Neural cell (in vitro differentiated cells): ENCODE data around the gene ZBTB17. TPM values are rescaled to one million over a fixed set of nuclear protein-coding genes. Genes with fewer than 3 reads are reported as not detected.

Experiments
- H2AFZ ChIP-seq: fragments of 200-600, 300-800 bp; sonication (generic), shearing (Covaris generic); 2 replicates; pipeline ENCODE4 v1.6.0; 2014; ENCODE audit warnings: low read depth, mild to moderate bottlenecking, antibody characterized with exemption, low read length, moderate library complexity
- H3F3A ChIP-seq: fragments of 200-600 bp; shearing (Covaris generic); 2 replicates; pipeline ENCODE4 v1.6.1; 2016; ENCODE audit warnings: mild to moderate bottlenecking, moderate library complexity, mixed read lengths, antibody characterized with exemption, low read length; ENCODE audit not compliant: insufficient read depth, poor library complexity, severe bottlenecking
- H3K27ac ChIP-seq: fragments of 200-600, 300-800 bp; sonication (generic), shearing (Covaris generic); 2 replicates; pipeline ENCODE4 v1.5.1; 2014; ENCODE audit warnings: mild to moderate bottlenecking, low read length, moderate library complexity
- H3K27me3 ChIP-seq: fragments of 300-800, 200-600 bp; sonication (generic), shearing (Covaris generic); 2 replicates; pipeline ENCODE4 v1.6.0; 2014; ENCODE audit warnings: mild to moderate bottlenecking, low read depth, low read length, moderate library complexity; ENCODE audit not compliant: insufficient read depth
- H3K36me3 ChIP-seq: fragments of 300-800, 200-600 bp; sonication (generic), shearing (Covaris generic); 2 replicates; pipeline ENCODE4 v1.5.1; 2014; ENCODE audit warnings: mild to moderate bottlenecking, antibody characterized with exemption, low read length, moderate library complexity; ENCODE audit not compliant: insufficient read depth
- H3K4me2 ChIP-seq: fragments of 300-800, 200-600 bp; sonication (generic), shearing (Covaris generic); 2 replicates; pipeline ENCODE4 v1.6.0; 2014; ENCODE audit warnings: mild to moderate bottlenecking, low read length
- H3K4me3 ChIP-seq: fragments of 300-800, 200-600 bp; sonication (generic), shearing (Covaris generic); 2 replicates; pipeline ENCODE4 v1.5.1; 2014; ENCODE audit warnings: mild to moderate bottlenecking, low read length, moderate library complexity
- H3K79me2 ChIP-seq: fragments of 200-600 bp; shearing (Covaris generic); replicated peaks from 2 replicates; pipeline ENCODE4 v1.6.0; 2014; ENCODE audit warnings: mild to moderate bottlenecking, low read length, moderate library complexity; ENCODE audit not compliant: insufficient read depth
- H3K9ac ChIP-seq: fragments of 300-800, 200-600 bp; sonication (generic), shearing (Covaris generic); 2 replicates; pipeline ENCODE4 v1.6.1; 2016; ENCODE audit warnings: mild to moderate bottlenecking, low read length, mixed read lengths
- H3K9me2 ChIP-seq: fragments of 200-600 bp; shearing (Covaris generic); 2 replicates; pipeline ENCODE4 v1.6.1; 2016; ENCODE audit warnings: mild to moderate bottlenecking, low read length, mixed read lengths; ENCODE audit not compliant: insufficient read depth
- H3K9me3 ChIP-seq: fragments of 200-600, 300-800 bp; sonication (generic), shearing (Covaris generic); 2 replicates; pipeline ENCODE4 v1.6.1; 2016; ENCODE audit warnings: mild to moderate bottlenecking, mixed run types, low read length, moderate library complexity, mixed read lengths
- H4K20me1 ChIP-seq: fragments of 200-600 bp; shearing (Covaris generic); 2 replicates; pipeline ENCODE4 v1.6.1; 2016; ENCODE audit warnings: mild to moderate bottlenecking, mixed run types; ENCODE audit not compliant: insufficient read depth
- EP300 ChIP-seq: fragments of 450-650 bp; conservative IDR thresholded peaks from 2 replicates; pipeline ENCODE4 v1.6.1; 2014; ENCODE audit warnings: antibody characterized with exemption, mild to moderate bottlenecking, moderate library complexity; ENCODE audit not compliant: poor library complexity, severe bottlenecking
- EZH2 ChIP-seq: fragments of 200-600, 300-800 bp; shearing (Covaris generic), sonication (generic); IDR thresholded peaks from 2 replicates; pipeline ENCODE4 v1.6.1; 2014; ENCODE audit warnings: antibody characterized with exemption, low read length, borderline replicate concordance, mild to moderate bottlenecking; ENCODE audit not compliant: insufficient read depth, poor library complexity, severe bottlenecking
- MXI1 ChIP-seq: fragments of 450-650 bp; conservative IDR thresholded peaks from 2 replicates; pipeline ENCODE4 v1.6.1; 2014; ENCODE audit warnings: antibody characterized with exemption, mild to moderate bottlenecking; ENCODE audit not compliant: poor library complexity, severe bottlenecking
- POLR2AphosphoS5 ChIP-seq: IDR thresholded peaks from 2 replicates; pipeline ENCODE4 v1.6.1; 2012
- RAD21 ChIP-seq: fragments of 450-650 bp; conservative IDR thresholded peaks from 2 replicates; pipeline ENCODE4 v1.6.1; 2014; ENCODE audit warnings: antibody characterized with exemption, mild to moderate bottlenecking, moderate library complexity
- REST ChIP-seq: IDR thresholded peaks from 2 replicates; pipeline ENCODE4 v1.6.1; 2012; ENCODE audit warnings: borderline replicate concordance
- SMC3 ChIP-seq: fragments of 450-650 bp; conservative IDR thresholded peaks from 2 replicates; pipeline ENCODE4 v1.6.1; 2014; ENCODE audit warnings: antibody characterized with exemption, mild to moderate bottlenecking, moderate library complexity; ENCODE audit not compliant: poor library complexity
- TAF1 ChIP-seq: IDR thresholded peaks from 2 replicates; pipeline ENCODE4 v1.6.1; 2012; ENCODE audit warnings: low read depth
- polyA plus RNA-seq: library from polyadenylated mRNA; depleted of rRNA; stranded (reverse); fragments of >200 nt; gene quantifications from 2 replicates; pipeline ENCODE4 v1.2.3, GENCODE V29; 2014
- TF ChIP-seq, protein P1 (sequence below): fragments of 450-650 bp; IDR thresholded peaks from 2 replicates; pipeline ENCODE4 v1.5.1; 2014; ENCODE audit warnings: antibody characterized with exemption, mild to moderate bottlenecking, moderate library complexity; ENCODE audit not compliant: poor library complexity, severe bottlenecking

ZBTB17 gene
- polyA plus RNA-seq, 1 donor from 2014 or later, result 114 TPM

DNA sequence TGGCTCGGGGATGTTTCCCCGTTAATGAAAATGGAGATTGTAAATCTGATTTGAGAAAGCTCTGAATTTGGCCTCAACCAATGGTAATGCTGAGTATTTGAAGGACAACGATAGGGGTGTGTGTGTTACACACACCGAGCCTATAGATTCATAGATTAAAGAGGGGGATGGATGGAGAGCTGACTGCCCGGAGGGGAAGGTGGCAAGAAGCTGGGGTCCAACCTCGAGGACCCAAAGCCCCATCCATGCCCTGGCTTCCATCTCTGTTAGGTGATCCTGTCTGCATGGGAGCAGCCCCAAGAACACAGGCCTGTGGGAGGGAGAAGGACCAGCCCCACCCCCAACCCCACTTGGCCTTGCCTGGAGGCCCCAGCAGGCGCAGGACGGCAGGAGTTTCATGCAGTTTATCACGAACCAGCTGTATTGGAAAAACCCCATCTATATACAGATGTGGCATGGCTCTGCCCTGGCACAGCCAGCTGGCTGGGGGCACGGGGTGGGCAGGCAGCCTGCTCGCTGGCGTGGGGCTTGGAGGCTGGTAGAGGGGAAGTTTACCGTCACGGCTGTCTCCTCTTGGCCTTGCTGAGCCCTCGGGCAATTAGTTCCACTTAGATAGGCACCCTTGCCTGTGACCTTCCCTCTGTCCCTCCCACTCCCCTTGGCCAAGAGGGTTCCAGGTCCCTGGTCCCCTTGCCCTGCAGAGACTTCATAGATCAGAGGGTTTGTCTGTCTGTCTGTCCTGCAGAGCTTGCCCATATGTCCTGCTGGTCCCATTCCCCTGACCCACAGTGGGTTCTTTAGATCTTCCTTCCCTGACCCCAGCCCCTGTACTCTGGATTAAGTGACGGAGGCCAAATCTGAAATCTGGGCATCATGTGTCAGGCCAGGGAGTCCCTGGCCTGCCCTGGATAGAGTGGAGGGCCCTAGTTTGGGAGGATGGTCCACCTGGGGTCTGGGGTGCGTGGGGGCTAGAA is 38.9 kb upstream of the ZBTB17 start:
- no peaks in the 10 kb centered on the region for H3K9me3 ChIP-seq
- H3K9me2 ChIP-seq, result no peaks in the 10 kb centered on the region
- no peaks in the 10 kb centered on the region for H3K27me3 ChIP-seq
- no peak overlapping the region for H2AFZ ChIP-seq
- TF ChIP-seq EZH2 (no peak), MXI1 (no peak), TAF1 (no peak), RAD21 (no peak), EP300 (no peak), SMC3 (no peak), POLR2AphosphoS5 (no peak), REST (no peak)
- TF ChIP-seq, protein P1, sequence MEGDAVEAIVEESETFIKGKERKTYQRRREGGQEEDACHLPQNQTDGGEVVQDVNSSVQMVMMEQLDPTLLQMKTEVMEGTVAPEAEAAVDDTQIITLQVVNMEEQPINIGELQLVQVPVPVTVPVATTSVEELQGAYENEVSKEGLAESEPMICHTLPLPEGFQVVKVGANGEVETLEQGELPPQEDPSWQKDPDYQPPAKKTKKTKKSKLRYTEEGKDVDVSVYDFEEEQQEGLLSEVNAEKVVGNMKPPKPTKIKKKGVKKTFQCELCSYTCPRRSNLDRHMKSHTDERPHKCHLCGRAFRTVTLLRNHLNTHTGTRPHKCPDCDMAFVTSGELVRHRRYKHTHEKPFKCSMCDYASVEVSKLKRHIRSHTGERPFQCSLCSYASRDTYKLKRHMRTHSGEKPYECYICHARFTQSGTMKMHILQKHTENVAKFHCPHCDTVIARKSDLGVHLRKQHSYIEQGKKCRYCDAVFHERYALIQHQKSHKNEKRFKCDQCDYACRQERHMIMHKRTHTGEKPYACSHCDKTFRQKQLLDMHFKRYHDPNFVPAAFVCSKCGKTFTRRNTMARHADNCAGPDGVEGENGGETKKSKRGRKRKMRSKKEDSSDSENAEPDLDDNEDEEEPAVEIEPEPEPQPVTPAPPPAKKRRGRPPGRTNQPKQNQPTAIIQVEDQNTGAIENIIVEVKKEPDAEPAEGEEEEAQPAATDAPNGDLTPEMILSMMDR, result no peak
- no peaks in the 10 kb centered on the region for H4K20me1 ChIP-seq
- no peaks in the 10 kb centered on the region for H3K36me3 ChIP-seq
- H3K79me2 ChIP-seq, result no peaks in the 10 kb centered on the region
- no peaks in the 10 kb centered on the region for H3F3A ChIP-seq
- H3K9ac ChIP-seq, result no peak overlapping the region
- no peak overlapping the region for H3K27ac ChIP-seq
- no peak overlapping the region for H3K4me3 ChIP-seq
- no peak overlapping the region for H3K4me2 ChIP-seq

- no peaks in the 10 kb centered on the region for H3K79me2 ChIP-seq
- H3K4me2 ChIP-seq, result no peak overlapping the region
- no peaks in the 10 kb centered on the region for H3F3A ChIP-seq
- H3K36me3 ChIP-seq, result no peaks in the 10 kb centered on the region
- no peak overlapping the region for H3K4me3 ChIP-seq
- no peaks in the 10 kb centered on the region for H3K9me3 ChIP-seq
- H4K20me1 ChIP-seq, result no peaks in the 10 kb centered on the region
- H2AFZ ChIP-seq, result no peak overlapping the region
- TF ChIP-seq, protein P1, result no peak
- TF ChIP-seq RAD21, result no peak
- TF ChIP-seq MXI1, result no peak
- TF ChIP-seq REST, result no peak
- TF ChIP-seq EZH2, result no peak
- no peak for TF ChIP-seq SMC3
- TF ChIP-seq TAF1, result no peak
- no peak for TF ChIP-seq POLR2AphosphoS5
- H3K27ac ChIP-seq, result no peak overlapping the region
- H3K9me2 ChIP-seq, result no peaks in the 10 kb centered on the region
- H3K9ac ChIP-seq, result no peak overlapping the region
- no peaks in the 10 kb centered on the region for H3K27me3 ChIP-seq
Measured at GRCh38 chr1:16013908-16014258, 38.0 kb upstream of the ZBTB17 start.
